ENCODE measurements around the gene SYCP2.
"Not testable (repeated sequence)": the region's sequence is repeated elsewhere in the genome, so short reads cannot be mapped to it uniquely, and the experiment has no call there.

Gene SYCP2

GRCh38 chr20:59866338-59866737 is 67.1 kb downstream of the SYCP2 start:
- H3K4me3 ChIP-seq (ENCODE audit: low read length): no peak overlapping the region
- no peak overlapping the region for H2AFZ ChIP-seq (ENCODE audit: low read depth, low read length)
- no peaks in the 10 kb centered on the region for H3K36me3 ChIP-seq (ENCODE audit: insufficient read depth, low read length)
- H3K9me3 ChIP-seq (ENCODE audit: low read length): no peaks in the 10 kb centered on the region
- H3K4me1 ChIP-seq (ENCODE audit: insufficient read depth, low read length): no peaks in the 10 kb centered on the region
- peaks cover 2% of the 10 kb centered on the region for H3K27me3 ChIP-seq (ENCODE audit: insufficient read depth, low read length)

- Histone ChIP-seq H3K9me3 (ENCODE audit: low read length) (no peaks in the 10 kb centered on the region), H3K36me3 (ENCODE audit: insufficient read depth, low read length) (no peaks in the 10 kb centered on the region), H3K4me1 (ENCODE audit: insufficient read depth, low read length) (no peaks in the 10 kb centered on the region), H2AFZ (ENCODE audit: low read depth, low read length) (no peak overlapping the region), H3K4me3 (ENCODE audit: low read length) (no peak overlapping the region), H3K27me3 (ENCODE audit: insufficient read depth, low read length) (peaks cover 2% of the 10 kb centered on the region)
These were observed 68.7 kb downstream of the SYCP2 start for GRCh38 chr20:59864726-59865125.

DNA sequence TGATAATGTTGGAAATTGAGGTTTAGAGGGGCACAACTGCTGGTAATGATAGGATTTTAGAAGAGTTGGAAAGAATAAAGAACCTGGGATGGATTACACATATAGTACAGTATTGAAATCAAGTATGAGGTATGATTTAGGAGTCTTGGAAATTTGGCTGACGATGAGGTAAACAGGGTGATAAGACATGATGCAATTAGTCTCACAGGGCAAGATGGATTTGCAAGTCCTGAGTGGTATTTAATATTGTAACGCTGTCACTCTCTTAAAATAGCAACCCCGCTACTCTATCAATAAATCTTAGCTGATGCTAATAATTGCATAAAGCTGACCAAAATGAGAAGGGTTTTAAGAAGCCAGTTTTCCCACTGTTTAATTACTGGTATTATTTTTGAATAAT is 70.4 kb downstream of the SYCP2 start:
- H3K9me3 ChIP-seq (ENCODE audit: low read length): no peaks in the 10 kb centered on the region
- no peaks in the 10 kb centered on the region for H3K36me3 ChIP-seq (ENCODE audit: insufficient read depth, low read length)
- H3K4me3 ChIP-seq (ENCODE audit: low read length): no peak overlapping the region
- peaks cover 2% of the 10 kb centered on the region for H3K27me3 ChIP-seq (ENCODE audit: insufficient read depth, low read length)
- H3K4me1 ChIP-seq (ENCODE audit: insufficient read depth, low read length): no peaks in the 10 kb centered on the region
- no peak overlapping the region for H2AFZ ChIP-seq (ENCODE audit: low read depth, low read length)

- no peaks in the 10 kb centered on the region for H3K9me3 ChIP-seq (ENCODE audit: low read length)
- no peak overlapping the region for H2AFZ ChIP-seq (ENCODE audit: low read depth, low read length)
- no peak overlapping the region for H3K4me3 ChIP-seq (ENCODE audit: low read length)
- no peaks in the 10 kb centered on the region for H3K4me1 ChIP-seq (ENCODE audit: insufficient read depth, low read length)
- no peaks in the 10 kb centered on the region for H3K36me3 ChIP-seq (ENCODE audit: insufficient read depth, low read length)
- peaks cover 2% of the 10 kb centered on the region for H3K27me3 ChIP-seq (ENCODE audit: insufficient read depth, low read length)
These were observed 72.0 kb downstream of the SYCP2 start for GRCh38 chr20:59861401-59861800.

- peaks cover 2% of the 10 kb centered on the region for H3K27me3 ChIP-seq (ENCODE audit: insufficient read depth, low read length)
- H3K9me3 ChIP-seq (ENCODE audit: low read length): no peaks in the 10 kb centered on the region
- H3K4me3 ChIP-seq (ENCODE audit: low read length): no peak overlapping the region
- H2AFZ ChIP-seq (ENCODE audit: low read depth, low read length): no peak overlapping the region
- H3K4me1 ChIP-seq (ENCODE audit: insufficient read depth, low read length): no peaks in the 10 kb centered on the region
- no peaks in the 10 kb centered on the region for H3K36me3 ChIP-seq (ENCODE audit: insufficient read depth, low read length)
These were observed 75.0 kb downstream of the SYCP2 start for GRCh38 chr20:59858425-59858824.

DNA sequence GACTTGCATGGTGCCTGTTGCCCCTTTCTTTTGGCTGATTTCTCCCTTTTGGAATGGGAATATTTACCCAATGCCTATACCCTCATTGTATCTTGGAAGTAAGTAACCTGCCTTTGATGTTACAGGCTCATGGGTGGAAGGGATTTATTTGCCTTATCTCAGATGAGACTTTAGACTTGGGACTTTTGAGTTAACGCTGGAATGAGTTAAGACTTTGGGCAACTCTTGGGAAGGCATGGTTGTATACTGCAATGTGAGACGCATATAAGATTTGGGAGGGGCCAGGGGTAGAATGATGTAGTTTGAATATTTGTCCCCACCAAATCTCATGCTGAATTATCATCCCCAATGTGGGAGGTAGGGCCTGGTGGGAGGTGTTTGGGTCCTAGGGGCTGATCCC is 75.5 kb downstream of the SYCP2 start:
- Histone ChIP-seq H3K4me1 (ENCODE audit: insufficient read depth, low read length) (no peaks in the 10 kb centered on the region), H3K27me3 (ENCODE audit: insufficient read depth, low read length) (peaks cover 2% of the 10 kb centered on the region), H3K9me3 (ENCODE audit: low read length) (no peaks in the 10 kb centered on the region), H3K4me3 (ENCODE audit: low read length) (no peak overlapping the region), H3K36me3 (ENCODE audit: insufficient read depth, low read length) (no peaks in the 10 kb centered on the region), H2AFZ (ENCODE audit: low read depth, low read length) (no peak overlapping the region)

GRCh38 chr20:59856941-59857340 is 76.5 kb downstream of the SYCP2 start:
- not testable (repeated sequence) for H3K4me1 ChIP-seq (ENCODE audit: insufficient read depth, low read length); H3K27me3 ChIP-seq (ENCODE audit: insufficient read depth, low read length); H2AFZ ChIP-seq (ENCODE audit: low read depth, low read length); H3K4me3 ChIP-seq (ENCODE audit: low read length); H3K36me3 ChIP-seq (ENCODE audit: insufficient read depth, low read length); H3K9me3 ChIP-seq (ENCODE audit: low read length)

DNA sequence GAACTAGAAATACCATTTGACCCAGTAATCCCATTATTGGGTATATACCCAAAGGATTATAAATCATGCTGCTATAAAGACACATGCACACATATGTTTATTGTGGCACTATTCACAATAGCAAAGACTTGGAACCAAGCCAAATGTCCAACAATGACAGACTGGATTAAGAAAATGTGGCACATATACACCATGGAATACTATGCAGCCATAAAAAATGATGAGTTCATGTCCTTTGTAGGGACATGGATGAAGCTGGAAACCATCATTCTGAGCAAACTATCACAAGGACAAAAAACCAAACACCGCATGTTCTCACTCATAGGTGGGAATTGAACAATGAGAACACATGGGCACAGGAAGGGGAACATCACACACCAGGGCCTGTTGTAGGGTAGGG is 76.9 kb downstream of the SYCP2 start:
- H3K4me1 ChIP-seq (ENCODE audit: insufficient read depth, low read length); H3K9me3 ChIP-seq (ENCODE audit: low read length); H3K4me3 ChIP-seq (ENCODE audit: low read length); H2AFZ ChIP-seq (ENCODE audit: low read depth, low read length); H3K36me3 ChIP-seq (ENCODE audit: insufficient read depth, low read length); H3K27me3 ChIP-seq (ENCODE audit: insufficient read depth, low read length): not testable (repeated sequence)

DNA sequence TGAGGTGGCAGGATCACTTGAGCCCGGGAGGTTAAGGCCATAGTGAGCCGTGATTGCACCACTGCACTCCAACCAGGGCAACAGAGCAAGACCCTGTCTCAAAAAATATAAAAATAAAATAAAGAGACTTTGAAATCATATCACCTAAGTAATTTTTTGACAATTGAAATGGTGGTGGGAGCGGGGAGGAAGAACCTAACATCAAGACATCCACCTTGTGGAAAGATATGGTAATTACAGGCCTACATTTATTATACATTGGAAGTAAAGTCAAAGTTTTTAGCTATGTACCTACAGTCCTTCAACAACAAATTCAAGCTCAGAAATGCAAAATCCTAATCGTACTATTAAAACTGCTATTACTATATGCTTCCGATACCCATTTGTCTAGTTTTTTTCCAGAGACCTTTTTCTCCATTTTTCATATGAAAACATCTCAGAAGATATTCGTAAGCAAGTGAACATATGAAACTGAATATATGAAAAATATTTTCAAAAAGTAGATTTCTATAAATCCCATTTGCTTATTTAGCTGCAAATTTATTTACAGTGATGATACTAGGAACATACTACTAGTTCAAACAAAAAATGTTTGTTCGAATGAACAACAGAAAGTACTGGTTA is 83.3 kb downstream of the SYCP2 start:
- Histone ChIP-seq H3K27me3 (ENCODE audit: insufficient read depth, low read length) (no peaks in the 10 kb centered on the region), H3K9me3 (ENCODE audit: low read length) (no peaks in the 10 kb centered on the region), H3K4me1 (ENCODE audit: insufficient read depth, low read length) (no peaks in the 10 kb centered on the region), H2AFZ (ENCODE audit: low read depth, low read length) (no peak overlapping the region), H3K36me3 (ENCODE audit: insufficient read depth, low read length) (no peaks in the 10 kb centered on the region), H3K4me3 (ENCODE audit: low read length) (no peak overlapping the region)

DNA sequence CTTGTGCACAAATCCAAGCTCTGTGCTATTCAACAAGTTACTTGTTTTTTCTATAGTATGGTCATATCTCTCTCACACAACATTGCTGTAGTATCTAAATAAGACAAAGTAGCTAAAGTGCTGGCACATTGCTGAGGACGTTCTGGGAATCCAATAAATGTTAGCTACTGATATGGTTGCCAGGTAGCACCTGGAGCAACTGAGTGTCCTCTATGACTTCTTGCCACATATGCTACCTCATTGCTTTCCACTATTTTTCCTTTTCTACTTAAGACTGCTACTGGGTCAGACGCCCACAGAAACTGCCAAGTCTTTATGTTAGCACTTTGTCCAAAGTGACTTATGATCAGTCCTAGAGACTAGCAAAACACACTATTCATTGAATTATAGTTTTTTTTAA is 85.3 kb downstream of the SYCP2 start:
- Histone ChIP-seq H3K27me3 (ENCODE audit: insufficient read depth, low read length) (peaks cover 2% of the 10 kb centered on the region), H3K36me3 (ENCODE audit: insufficient read depth, low read length) (no peaks in the 10 kb centered on the region), H2AFZ (ENCODE audit: low read depth, low read length) (no peak overlapping the region), H3K4me1 (ENCODE audit: insufficient read depth, low read length) (no peaks in the 10 kb centered on the region), H3K9me3 (ENCODE audit: low read length) (no peaks in the 10 kb centered on the region), H3K4me3 (ENCODE audit: low read length) (no peak overlapping the region)

GRCh38 chr20:59845472-59845871 is 88.0 kb downstream of the SYCP2 start:
- H3K4me3 ChIP-seq (ENCODE audit: low read length): no peak overlapping the region
- no peaks in the 10 kb centered on the region for H3K9me3 ChIP-seq (ENCODE audit: low read length)
- H3K4me1 ChIP-seq (ENCODE audit: insufficient read depth, low read length): no peaks in the 10 kb centered on the region
- H2AFZ ChIP-seq (ENCODE audit: low read depth, low read length): no peak overlapping the region
- H3K27me3 ChIP-seq (ENCODE audit: insufficient read depth, low read length): peaks cover 2% of the 10 kb centered on the region
- no peaks in the 10 kb centered on the region for H3K36me3 ChIP-seq (ENCODE audit: insufficient read depth, low read length)

DNA sequence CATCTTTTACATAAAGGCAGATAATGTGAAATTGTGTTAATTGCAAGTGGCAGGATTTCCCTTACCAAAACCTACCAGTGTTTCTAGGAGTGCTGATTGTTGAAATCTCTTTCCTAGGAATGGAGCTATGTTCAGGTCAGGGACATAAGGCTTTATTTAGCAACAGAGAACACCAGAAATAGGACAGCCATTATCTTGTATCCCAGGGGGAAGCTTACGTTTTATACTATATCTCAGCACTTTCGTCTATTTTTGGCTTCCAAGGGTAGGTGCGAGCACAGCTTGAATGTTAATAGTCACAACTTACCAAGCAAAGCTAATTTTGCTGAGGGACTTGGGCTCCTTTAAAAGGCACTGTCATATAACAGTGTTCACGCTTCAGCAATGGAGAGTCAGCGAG is 94.0 kb downstream of the SYCP2 start:
- Histone ChIP-seq H3K27me3 (ENCODE audit: insufficient read depth, low read length) (peaks cover 15% of the 10 kb centered on the region), H2AFZ (ENCODE audit: low read depth, low read length) (no peak overlapping the region), H3K36me3 (ENCODE audit: insufficient read depth, low read length) (no peaks in the 10 kb centered on the region), H3K4me3 (ENCODE audit: low read length) (no peak overlapping the region), H3K4me1 (ENCODE audit: insufficient read depth, low read length) (peaks cover 12% of the 10 kb centered on the region), H3K9me3 (ENCODE audit: low read length) (no peaks in the 10 kb centered on the region)

GRCh38 chr20:59837623-59838394 is 95.6 kb downstream of the SYCP2 start:
- Histone ChIP-seq H3K4me3 (ENCODE audit: low read length) (no peak overlapping the region), H3K36me3 (ENCODE audit: insufficient read depth, low read length) (no peaks in the 10 kb centered on the region), H3K4me1 (ENCODE audit: insufficient read depth, low read length) (peaks cover 12% of the 10 kb centered on the region), H3K9me3 (ENCODE audit: low read length) (no peaks in the 10 kb centered on the region), H2AFZ (ENCODE audit: low read depth, low read length) (no peak overlapping the region), H3K27me3 (ENCODE audit: insufficient read depth, low read length) (peaks cover 14% of the 10 kb centered on the region)

DNA sequence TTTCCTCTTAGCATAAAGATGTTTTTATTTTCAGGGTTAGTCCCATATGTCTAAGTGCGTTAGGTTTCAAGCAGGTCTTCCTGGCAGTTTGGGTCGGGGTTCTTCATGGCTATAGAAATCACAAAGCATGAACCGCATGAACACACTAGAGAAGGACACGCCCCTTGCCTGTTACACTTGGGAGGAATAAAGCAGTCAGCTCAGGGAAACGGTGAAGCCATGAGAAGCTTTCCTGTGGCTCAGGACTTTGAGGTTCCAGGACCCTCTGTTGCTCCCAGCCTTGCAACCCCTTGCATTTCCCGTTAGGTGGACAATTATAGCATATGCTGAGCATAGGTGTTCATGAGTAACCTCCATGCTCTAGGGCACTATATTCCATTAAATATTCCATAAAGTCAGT is 96.7 kb downstream of the SYCP2 start:
- Histone ChIP-seq H3K27me3 (ENCODE audit: insufficient read depth, low read length) (peaks cover 21% of the 10 kb centered on the region), H3K36me3 (ENCODE audit: insufficient read depth, low read length) (no peaks in the 10 kb centered on the region), H2AFZ (ENCODE audit: low read depth, low read length) (no peak overlapping the region), H3K4me1 (ENCODE audit: insufficient read depth, low read length) (peaks cover 12% of the 10 kb centered on the region), H3K4me3 (ENCODE audit: low read length) (no peak overlapping the region), H3K9me3 (ENCODE audit: low read length) (no peaks in the 10 kb centered on the region)

Measured in neuron (in vitro differentiated cells).